ENCODE results near the gene RNF212. TPM values are rescaled to one million over a fixed set of nuclear protein-coding genes. Genes with fewer than 3 reads are reported as not detected.
A peak's percentile ranks its signal among the peaks of the same experiment; 100 is the strongest.

The RNF212 gene
- total and polyA plus RNA-seq, 9 of the 15 experiments (the other 6 are each of a cell fraction or from before 2014, with no cell fraction given), result 0.04 TPM; not detected in 8

DNA sequence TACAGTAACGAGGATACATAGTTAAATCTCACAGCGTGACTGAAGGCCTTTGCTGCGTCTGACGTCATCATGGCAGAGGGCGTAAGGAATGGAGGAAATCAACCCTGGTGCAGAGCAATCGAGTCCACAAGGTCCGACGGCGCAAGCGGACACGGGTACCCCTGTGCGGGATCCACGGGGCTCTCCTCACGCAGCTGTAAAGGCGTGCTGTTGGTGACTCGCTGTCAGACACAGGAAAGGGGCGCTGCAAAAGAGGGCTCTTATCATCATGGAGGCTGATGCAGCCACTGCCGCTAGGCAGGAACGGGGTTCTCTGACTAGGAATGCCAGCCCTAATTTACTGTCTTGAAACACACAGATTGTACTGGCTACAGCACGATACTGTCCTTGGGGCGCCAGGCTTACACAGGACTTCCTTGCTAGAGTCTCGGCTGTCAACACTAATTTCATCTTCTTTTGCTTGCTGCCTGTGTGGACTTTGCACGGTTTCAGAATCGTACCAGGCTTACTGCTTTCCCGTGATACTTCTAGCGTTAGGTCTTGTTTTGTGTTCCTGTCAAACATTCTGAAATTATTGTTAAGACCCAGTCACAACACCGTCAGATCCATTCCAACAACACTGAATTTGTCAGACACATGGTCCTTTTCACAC, 13.6 kb downstream of the RNF212 start (continued):
- no peak for TF ChIP-seq POLR2AphosphoS2 (IDR thresholded peaks at IDR 0.05; ENCODE audit: low read length)
- TF ChIP-seq SETDB1 (IDR thresholded peaks at IDR 0.05; ENCODE audit: low read length), result no peak
- no peak for TF ChIP-seq BRCA1 (IDR thresholded peaks at IDR 0.05)
- TF ChIP-seq BRCA1 (CRISPR knock-in tag; IDR thresholded peaks at IDR 0.05), result no peak
- TF ChIP-seq JUND (IDR thresholded peaks at IDR 0.05; ENCODE audit: borderline replicate concordance, low read depth, low read length), result 0 out of 2 replicates have a peak, but pooled peaks have one; percentile 7
- peak; percentile 29; the same call in 1 of the 3 replicates for TF ChIP-seq JUND (tag; IDR thresholded peaks at IDR 0.05; ENCODE audit: borderline replicate concordance, low read depth, low read length)
- TF ChIP-seq FOXJ2 (tag; IDR thresholded peaks at IDR 0.05), result no peak
- TF ChIP-seq, protein P1, sequence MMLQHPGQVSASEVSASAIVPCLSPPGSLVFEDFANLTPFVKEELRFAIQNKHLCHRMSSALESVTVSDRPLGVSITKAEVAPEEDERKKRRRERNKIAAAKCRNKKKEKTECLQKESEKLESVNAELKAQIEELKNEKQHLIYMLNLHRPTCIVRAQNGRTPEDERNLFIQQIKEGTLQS (IDR thresholded peaks at IDR 0.05), result peak; percentile 84
- TF ChIP-seq, protein P1 (CRISPR knock-in tag; conservative IDR thresholded peaks at IDR 0.05), result no peak
- TF ChIP-seq ZNF75A (CRISPR knock-in tag; IDR thresholded peaks at IDR 0.05), result no peak
- peak; percentile 27; the same call in 1 of the 2 replicates for TF ChIP-seq CREM (IDR thresholded peaks at IDR 0.05; ENCODE audit: low read depth)
- TF ChIP-seq HMG20A (CRISPR knock-in tag; conservative IDR thresholded peaks at IDR 0.05), result no peak

- Histone ChIP-seq H3K4me1 (replicated peaks in 1 of 2; ENCODE audit: control insufficient read depth in 2 of 2, insufficient read depth in 2 of 2, low read length in 2 of 2) (no peaks in the 10 kb centered on the region), H3K9me3 (replicated peaks; ENCODE audit: control insufficient read depth, insufficient read depth, low read depth, low read length) (no peaks in the 10 kb centered on the region), H2AFZ (ENCODE audit: low read depth, low read length) (no peak overlapping the region), H4K20me1 (replicated peaks; ENCODE audit: control insufficient read depth, insufficient read depth, low read length) (no peaks in the 10 kb centered on the region), H3K79me2 (ENCODE audit: control insufficient read depth, insufficient read depth, low read length) (no peaks in the 10 kb centered on the region), H3K27me3 (ENCODE audit: control insufficient read depth in 2 of 2, insufficient read depth in 2 of 2, low read length in 2 of 2) (peaks cover 27 to 49% of the 10 kb centered on the region in 2 experiments), H3K4me2 (ENCODE audit: insufficient read depth, low read length) (peak overlapping the region; percentile 70; the same call in 1 of the 2 replicates), H3K4me3 (no peak overlapping the region), H3K9me1 (ENCODE audit: control insufficient read depth, insufficient read depth, low read length) (no peaks in the 10 kb centered on the region), H3K27ac (ENCODE audit: extremely low read depth, low read depth, low read length) (no peak overlapping the region), H3K36me3 (ENCODE audit: control insufficient read depth, insufficient read depth, low read length) (no peaks in the 10 kb centered on the region), H3K9ac (ENCODE audit: insufficient read depth in 1 of 2, low read depth in 2 of 2, low read length in 2 of 2) (no peak overlapping the region)
- ChIA-PET POLR2A (interaction anchor here (0.9 kb wide), 1 partner anchor 9 kb away, joined by 3 read pairs; no protein-coding TSS in a partner anchor), CTCF (ENCODE audit: low intra/inter-chr PET ratio) (no interaction called here)
- TF ChIP-seq ZNF586 (CRISPR knock-in tag; conservative IDR thresholded peaks at IDR 0.05) (no peak), ARHGAP35 (IDR thresholded peaks at IDR 0.05; ENCODE audit: partially characterized antibody) (no peak), FOXM1 (IDR thresholded peaks at IDR 0.05; ENCODE audit: low read depth) (no peak), FOXM1 (CRISPR knock-in tag; IDR thresholded peaks at IDR 0.05; ENCODE audit: low read depth) (no peak), PCBP1 (IDR thresholded peaks at IDR 0.05; ENCODE audit: low read depth, low read length, poor library complexity, severe bottlenecking) (no peak), GTF2E2 (tag; IDR thresholded peaks at IDR 0.05) (no peak)
- in situ Hi-C loops (cut with MboI) (no loop called here), intact Hi-C loops (cut with micrococcal nuclease) (no loop called here)
- no peak for FAIRE-seq
- 32% methylated on average over 9 of the region's 9 CpGs for WGBS (ENCODE audit: insufficient coverage, low coverage, missing lambda C conversion rate)
- DNase-seq (ENCODE audit: extremely low read depth in 1 of 4, low spot score in 3 of 4), result no peak
- no peak for ATAC-seq
- no TSS peak for BruUV-seq (replicated peaks)
These were observed 14.1 kb downstream of the RNF212 start for GRCh38 chr4:1099270-1099669.

Data from K562 (cell line).